Peyer's patch (tissue), 4 donors: ENCODE measurements around the gene KRT77. TPM values are rescaled to one million over a fixed set of nuclear protein-coding genes. Genes with fewer than 3 reads are reported as not detected.
A peak's percentile ranks its signal among the peaks of the same experiment; 100 is the strongest.

ENCODE experiments used
- DNase-seq, 3 donors: peaks; one replicate each; pipeline ENCODE4 v3.0.0-alpha.2; 2017 to 2019
- H3K27ac ChIP-seq, 4 donors: fragments of 200-600 bp; sonication (generic); one replicate each; pipeline ENCODE4 v1.5.1; 2016 to 2019
- H3K27me3 ChIP-seq, 2 donors: fragments of 200-600 bp; sonication (generic); one replicate each; pipeline ENCODE4 v1.5.1; 2019
- H3K36me3 ChIP-seq, 3 donors: fragments of 200-600 bp; sonication (generic); one replicate each; pipeline ENCODE4 v1.5.1; 2016 to 2019
- H3K4me1 ChIP-seq, 4 donors: fragments of 200-600 bp; sonication (generic); one replicate each; pipeline ENCODE4 v1.5.1; 2016 to 2019
- H3K4me3 ChIP-seq, 4 donors: fragments of 200-600 bp; sonication (generic); 1 replicate in 3 of 4; 2 replicates in 1 of 4; pipeline ENCODE4 v1.5.1; 2016 to 2019; ENCODE audit warnings: mild to moderate bottlenecking in 1 of 4
- H3K9me3 ChIP-seq, 4 donors: fragments of 200-600 bp; sonication (generic); one replicate each; pipeline ENCODE4 v1.5.1; 2016 to 2019; ENCODE audit warnings: mild to moderate bottlenecking in 1 of 4
- CTCF ChIP-seq, 6 experiments: fragments of 450-650 bp in 4 of 6; fragments of 200-600 bp in 2 of 6; sonication (generic) in 1 of 6; IDR thresholded peaks; one replicate each; pipeline ENCODE4 v1.5.1; 2017 to 2019; ENCODE audit warnings: antibody characterized with exemption in 6 of 6, mild to moderate bottlenecking in 3 of 6, moderate library complexity in 1 of 6
- POLR2A ChIP-seq, 2 donors: fragments of 450-650 bp; IDR thresholded peaks; one replicate each; pipeline ENCODE4 v1.5.1; 2017; ENCODE audit warnings: antibody characterized with exemption in 2 of 2, mild to moderate bottlenecking in 2 of 2, moderate library complexity in 2 of 2
- total RNA-seq, 4 donors: library from RNA; depleted of rRNA; stranded (reverse); fragments of >200 nt; gene quantifications; one replicate each; pipeline ENCODE4 v1.1.0, GENCODE V29; 2016

The KRT77 gene
- total RNA-seq, 4 donors from 2014 or later = not detected

GRCh38 chr12:52647601-52648000 is 55.7 kb downstream of the KRT77 start:
- Histone ChIP-seq H3K36me3 (no peaks in the 10 kb centered on the region), H3K4me3 (no peak overlapping the region), H3K27me3 (no peaks in the 10 kb centered on the region), H3K27ac (no peak overlapping the region), H3K9me3 (no peaks in the 10 kb centered on the region), H3K4me1 (peaks cover 0 to 11% (median 1%) of the 10 kb centered on the region in 4 donors)
- no peak for DNase-seq
- TF ChIP-seq CTCF (IDR thresholded peaks at IDR 0.05) (no peak), POLR2A (IDR thresholded peaks at IDR 0.05) (no peak)

DNA sequence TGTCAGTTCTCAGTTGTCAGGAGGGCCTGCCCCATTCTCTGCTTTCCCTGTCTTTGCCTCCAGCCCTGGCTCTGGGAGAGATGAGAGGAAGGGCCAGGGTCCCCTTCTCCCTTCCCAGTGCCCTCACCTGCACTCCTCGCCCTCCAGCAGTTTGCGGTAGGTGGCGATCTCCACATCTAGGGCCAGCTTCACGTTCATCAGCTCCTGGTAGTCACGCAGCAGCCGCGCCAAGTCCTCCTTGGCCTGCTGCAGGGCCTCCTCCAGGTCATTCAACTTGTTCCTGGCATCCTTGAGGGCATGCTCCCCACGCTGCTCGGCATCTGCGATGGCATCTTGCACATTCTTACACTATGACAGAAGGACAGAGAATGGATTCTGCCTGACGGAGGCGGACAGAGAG is 56.7 kb downstream of the KRT77 start:
- H3K9me3 ChIP-seq = no peaks in the 10 kb centered on the region
- peak overlapping the region in 1 of 4 donors; percentile 17 for H3K27ac ChIP-seq
- H3K36me3 ChIP-seq = no peaks in the 10 kb centered on the region
- no peaks in the 10 kb centered on the region for H3K27me3 ChIP-seq
- H3K4me3 ChIP-seq = no peak overlapping the region
- DNase-seq = no peak
- peaks cover 0 to 11% (median 1%) of the 10 kb centered on the region in 4 donors for H3K4me1 ChIP-seq
- TF ChIP-seq POLR2A (IDR thresholded peaks at IDR 0.05) = no peak
- no peak for TF ChIP-seq CTCF (IDR thresholded peaks at IDR 0.05)

DNA sequence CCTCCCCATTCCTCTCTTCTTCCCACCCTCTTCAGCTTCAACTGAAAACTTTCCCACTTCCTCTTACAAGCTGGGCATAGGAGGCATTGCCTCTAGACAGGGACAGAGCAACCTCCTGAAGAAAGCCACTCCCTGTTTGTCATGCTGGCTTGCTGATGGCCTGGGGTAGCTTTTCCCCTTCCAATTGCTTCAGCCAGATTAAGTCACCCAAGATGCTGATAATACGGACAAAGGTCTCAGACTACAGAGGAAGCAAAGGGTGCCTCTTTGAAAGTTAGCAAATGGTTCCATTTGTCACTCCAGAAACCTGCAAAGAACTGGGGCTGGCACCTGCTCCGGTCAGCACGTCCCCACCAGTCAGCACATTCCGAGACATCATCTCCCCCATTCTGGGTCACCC is 57.3 kb downstream of the KRT77 start:
- Histone ChIP-seq H3K9me3 (no peaks in the 10 kb centered on the region), H3K27ac (peak overlapping the region; percentile 10 to 38 (median 24)), H3K4me3 (no peak overlapping the region), H3K36me3 (no peaks in the 10 kb centered on the region), H3K4me1 (peaks cover 0 to 11% (median 1%) of the 10 kb centered on the region in 4 donors), H3K27me3 (no peaks in the 10 kb centered on the region)
- DNase-seq = no peak
- TF ChIP-seq POLR2A (IDR thresholded peaks at IDR 0.05) = no peak
- TF ChIP-seq CTCF (IDR thresholded peaks at IDR 0.05) = no peak

DNA sequence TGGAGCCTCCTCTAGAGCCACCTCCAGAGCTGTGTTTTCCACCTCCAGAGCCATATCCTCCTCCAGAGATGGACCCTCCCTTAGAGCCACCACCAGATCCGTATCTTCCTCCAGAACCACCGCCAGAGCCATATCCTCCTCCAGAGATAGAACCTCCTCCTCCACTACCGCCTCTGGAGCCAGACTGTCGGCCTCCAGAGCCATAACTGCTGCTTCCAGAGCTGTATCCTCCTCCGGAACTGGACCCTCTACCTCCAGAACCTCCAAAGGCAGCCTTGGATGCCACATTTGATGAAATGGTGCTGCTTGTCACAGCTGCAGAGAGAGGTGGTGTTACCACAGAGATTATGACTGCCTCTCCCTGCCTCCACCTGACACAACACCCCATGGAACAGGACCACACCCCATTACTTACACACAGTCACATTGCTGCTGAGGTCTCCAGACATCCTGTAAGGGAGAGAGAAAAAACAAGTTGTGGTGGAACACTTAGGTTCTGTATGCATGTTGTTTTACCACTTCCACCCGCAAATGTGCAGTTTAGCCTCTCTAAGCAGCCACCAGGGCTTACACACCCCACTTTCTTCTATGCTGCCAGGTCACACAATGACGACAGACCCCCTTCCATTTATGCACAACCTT is 58.1 kb downstream of the KRT77 start:
- Histone ChIP-seq H3K4me3 (no peak overlapping the region), H3K9me3 (no peaks in the 10 kb centered on the region), H3K27ac (peak overlapping the region; percentile 17 to 52 (median 35)), H3K27me3 (no peaks in the 10 kb centered on the region), H3K36me3 (no peaks in the 10 kb centered on the region), H3K4me1 (peaks cover 0 to 11% (median 1%) of the 10 kb centered on the region in 4 donors)
- TF ChIP-seq POLR2A (IDR thresholded peaks at IDR 0.05) (no peak), CTCF (IDR thresholded peaks at IDR 0.05) (peak in 1 of 6 experiments; percentile 4)
- peak in 1 of 3 donors; percentile 19 for DNase-seq

GRCh38 chr12:52644078-52644415 is 59.3 kb downstream of the KRT77 start:
- H3K4me1 ChIP-seq = peaks cover 0 to 11% (median 1%) of the 10 kb centered on the region in 4 donors
- no peak overlapping the region for H3K4me3 ChIP-seq
- no peak overlapping the region for H3K27ac ChIP-seq
- H3K9me3 ChIP-seq = no peaks in the 10 kb centered on the region
- no peaks in the 10 kb centered on the region for H3K27me3 ChIP-seq
- no peak for DNase-seq
- TF ChIP-seq POLR2A (IDR thresholded peaks at IDR 0.05) = no peak
- TF ChIP-seq CTCF (IDR thresholded peaks at IDR 0.05) = no peak
- H3K36me3 ChIP-seq = no peaks in the 10 kb centered on the region
